HG03280 (cell line): ENCODE data around the gene VTI1A.
"Not testable (repeated sequence)": the region's sequence is repeated elsewhere in the genome, so short reads cannot be mapped to it uniquely, and the experiment has no call there.

Experiments
- ATAC-seq: cut with Tn5 transposase; IDR thresholded peaks from one replicate; pipeline ENCODE4 v1.9.1; 2021; ENCODE audit warnings: mild to moderate bottlenecking, moderate library complexity; ENCODE audit not compliant: unreplicated experiment

The VTI1A gene

GRCh38 chr10:112713411-112713810 is 266.4 kb downstream of the VTI1A start:
- no peak for ATAC-seq

GRCh38 chr10:112715581-112715980 is 268.6 kb downstream of the VTI1A start:
- ATAC-seq: no peak

GRCh38 chr10:112716076-112716475 is 269.1 kb downstream of the VTI1A start:
- no peak for ATAC-seq

GRCh38 chr10:112716924-112717413 is 270.0 kb downstream of the VTI1A start:
- ATAC-seq: no peak

- no peak for ATAC-seq
Measured at GRCh38 chr10:112720178-112720577, 273.2 kb downstream of the VTI1A start.

GRCh38 chr10:112721080-112721698 is 274.2 kb downstream of the VTI1A start:
- peak; percentile 74 for ATAC-seq

- no peak for ATAC-seq
Measured at GRCh38 chr10:112722758-112723157, 275.7 kb downstream of the VTI1A start.

GRCh38 chr10:112723876-112724275 is 276.9 kb downstream of the VTI1A start:
- ATAC-seq: no peak

- ATAC-seq: no peak
Measured at GRCh38 chr10:112724404-112724991, 277.5 kb downstream of the VTI1A start.

GRCh38 chr10:112728118-112728883 is 281.3 kb downstream of the VTI1A start:
- no peak for ATAC-seq

- ATAC-seq: no peak
Measured at GRCh38 chr10:112728997-112729396, 282.0 kb downstream of the VTI1A start.

GRCh38 chr10:112731450-112731849 is 284.4 kb downstream of the VTI1A start:
- ATAC-seq: not testable (repeated sequence)

GRCh38 chr10:112732277-112732921 is 285.4 kb downstream of the VTI1A start:
- ATAC-seq: no peak

GRCh38 chr10:112735041-112735695 is 288.2 kb downstream of the VTI1A start:
- no peak for ATAC-seq

- ATAC-seq: no peak
Measured at GRCh38 chr10:112738606-112739591, 291.9 kb downstream of the VTI1A start.

- ATAC-seq: no peak
Measured at GRCh38 chr10:112739592-112740353, 292.8 kb downstream of the VTI1A start.

GRCh38 chr10:112741830-112742402 is 294.9 kb downstream of the VTI1A start:
- no peak for ATAC-seq

- no peak for ATAC-seq
Measured at GRCh38 chr10:112744181-112745096, 297.4 kb downstream of the VTI1A start.
